IMR-90 (cell line): Measurements from ENCODE around the gene GSN. TPM values are rescaled to one million over a fixed set of nuclear protein-coding genes. Genes with fewer than 3 reads are reported as not detected.
A peak's percentile ranks its signal among the peaks of the same experiment; 100 is the strongest.

ENCODE experiments used
- ATAC-seq: fragments of 200-7000 bp; cut with Tn5 transposase; 2 replicates; pipeline ENCODE4 v1.9.1; 2020; ENCODE audit warnings: low read depth, mild to moderate bottlenecking, moderate library complexity
- BruUV-seq: library from RNA; stranded (reverse); fragments of 400-500 nt; replicated peaks from 2 replicates; lab custom pipeline; 2021; lab: Mats Ljungman, UMichigan
- CTCF ChIA-PET: fragments of 300-600 bp; formaldehyde crosslinking; extraction: SDS; loops from one replicate; lab custom pipeline; 2021; ENCODE audit warnings: antibody characterized with exemption; lab: Yijun Ruan, JAX
- POLR2A ChIA-PET: fragments of 300-600 bp; sonication (Branson Sonifier 250); formaldehyde crosslinking; loops from one replicate; lab custom pipeline; 2022; ENCODE audit warnings: antibody characterized with exemption; ENCODE audit not compliant: unreplicated experiment; lab: Charles Lee
- DNase-seq: peaks from one replicate; pipeline ENCODE4 v3.0.0; 2013
- H2AFZ ChIP-seq: replicated peaks from 2 replicates; pipeline ENCODE3; 2013; ENCODE audit warnings: low read length, mild to moderate bottlenecking; ENCODE audit not compliant: poor library complexity
- H2AK5ac ChIP-seq: 2 replicates; pipeline ENCODE4 v1.6.1; 2013; ENCODE audit warnings: low read depth, low read length, inconsistent platforms
- H2AK9ac ChIP-seq: replicated peaks from 2 replicates; pipeline ENCODE3; 2013; ENCODE audit warnings: mild to moderate bottlenecking, low read depth, low read length, moderate library complexity; ENCODE audit not compliant: poor library complexity
- H2BK120ac ChIP-seq: 2 replicates; pipeline ENCODE4 v1.6.1; 2013; ENCODE audit warnings: low read depth, low read length, inconsistent platforms
- H2BK15ac ChIP-seq: 3 replicates; pipeline ENCODE4 v1.6.1; 2013; ENCODE audit warnings: low read depth, low read length, inconsistent platforms
- H2BK20ac ChIP-seq: 2 replicates; pipeline ENCODE4 v1.6.1; 2013; ENCODE audit warnings: low read depth, mild to moderate bottlenecking, inconsistent platforms, low read length, moderate library complexity
- H2BK5ac ChIP-seq: 2 replicates; pipeline ENCODE4 v1.6.1; 2013; ENCODE audit warnings: mild to moderate bottlenecking, low read depth, low read length, inconsistent platforms; ENCODE audit not compliant: poor library complexity, severe bottlenecking
- H3K14ac ChIP-seq: replicated peaks from 2 replicates; pipeline ENCODE4 v1.6.1; 2013; ENCODE audit warnings: low read depth, low read length, inconsistent platforms
- H3K18ac ChIP-seq: 2 replicates; pipeline ENCODE4 v1.6.1; 2013; ENCODE audit warnings: low read depth, low read length, control low read depth
- H3K23ac ChIP-seq: 2 replicates; pipeline ENCODE4 v1.6.1; 2013; ENCODE audit warnings: low read depth, low read length, inconsistent platforms
- H3K27ac ChIP-seq: 2 replicates; pipeline ENCODE4 v1.5.1; 2013; ENCODE audit warnings: mild to moderate bottlenecking, control low read depth, low read length; ENCODE audit not compliant: insufficient read depth
- H3K27me3 ChIP-seq: 2 replicates; pipeline ENCODE4 v1.6.1; 2013; ENCODE audit warnings: low read length; ENCODE audit not compliant: control insufficient read depth, insufficient read depth
- H3K36me3 ChIP-seq: 2 replicates; pipeline ENCODE4 v1.6.1; 2013; ENCODE audit warnings: low read length, mixed read lengths; ENCODE audit not compliant: control insufficient read depth, insufficient read depth
- H3K4ac ChIP-seq: 2 replicates; pipeline ENCODE4 v1.6.1; 2013; ENCODE audit warnings: low read depth, low read length, inconsistent platforms
- H3K4me1 ChIP-seq: 2 replicates; pipeline ENCODE4 v1.6.1; 2013; ENCODE audit warnings: low read length, mixed read lengths; ENCODE audit not compliant: control insufficient read depth, insufficient read depth
- H3K4me2 ChIP-seq: 2 replicates; pipeline ENCODE4 v1.6.1; 2013; ENCODE audit warnings: low read depth, mild to moderate bottlenecking, control low read depth, low read length, moderate library complexity
- H3K4me3 ChIP-seq: 2 replicates; pipeline ENCODE4 v1.5.1; 2013; ENCODE audit warnings: low read depth, mild to moderate bottlenecking, control low read depth, low read length, moderate library complexity; ENCODE audit not compliant: insufficient read depth
- H3K56ac ChIP-seq: 2 replicates; pipeline ENCODE4 v1.6.1; 2013; ENCODE audit warnings: low read length, inconsistent platforms; ENCODE audit not compliant: insufficient read depth; ENCODE audit errors: extremely low read depth
- H3K79me1 ChIP-seq, 2 experiments: 2 replicates each; pipeline ENCODE4 v1.6.1; 2013; ENCODE audit warnings: low read length in 2 of 2, inconsistent platforms in 1 of 2, low read depth in 1 of 2
- H3K9ac ChIP-seq: 2 replicates; pipeline ENCODE4 v1.6.1; 2013; ENCODE audit warnings: low read depth, low read length, control low read depth
- H3K9me1 ChIP-seq: 2 replicates; pipeline ENCODE4 v1.6.1; 2013; ENCODE audit warnings: low read length, inconsistent platforms; ENCODE audit not compliant: insufficient read depth
- H3K9me3 ChIP-seq: 2 replicates; pipeline ENCODE4 v1.6.1; 2013; ENCODE audit warnings: low read length; ENCODE audit not compliant: control insufficient read depth, insufficient read depth
- H4K20me1 ChIP-seq: 2 replicates; pipeline ENCODE4 v1.6.1; 2013; ENCODE audit warnings: low read length, inconsistent platforms; ENCODE audit not compliant: insufficient read depth
- H4K5ac ChIP-seq: 2 replicates; pipeline ENCODE4 v1.6.1; 2013; ENCODE audit warnings: mild to moderate bottlenecking, low read depth, low read length, control low read depth
- H4K8ac ChIP-seq, 2 experiments: 2 replicates each; pipeline ENCODE4 v1.6.1; 2013; ENCODE audit warnings: low read depth in 2 of 2, low read length in 2 of 2, control low read depth in 1 of 2, inconsistent platforms in 1 of 2
- H4K91ac ChIP-seq: 2 replicates; pipeline ENCODE4 v1.6.1; 2013; ENCODE audit warnings: low read depth, low read length, inconsistent platforms; ENCODE audit not compliant: insufficient read depth
- FOS ChIP-seq: fragments of 150-350 bp; IDR thresholded peaks from 2 replicates; pipeline ENCODE4 v1.6.1; 2016; ENCODE audit warnings: low read depth, low read length
- MXI1 ChIP-seq: IDR thresholded peaks from 2 replicates; pipeline ENCODE4 v1.6.1; 2012; ENCODE audit warnings: low read depth, mild to moderate bottlenecking, low read length, moderate library complexity, borderline replicate concordance
- WGBS, 2 experiments: methylation state at CpG; one replicate each; pipeline versions ENCODE4 v1.1.5 to v1.1.7; 2013; ENCODE audit warnings: missing lambda C conversion rate in 2 of 2; ENCODE audit not compliant: insufficient read length in 1 of 2; ENCODE audit errors: extremely low coverage in 2 of 2; 5-methylcytosine and 5-hydroxymethylcytosine counted together
- dilution Hi-C: fragments of 300-500 bp; cut with HindIII; formaldehyde crosslinking; loops from one replicate; pipeline ENCODE4 v1.14.3; 2018; ENCODE audit warnings: low sequenced_read_pairs; ENCODE audit not compliant: unreplicated experiment
- in situ Hi-C: fragments of 300-500 bp; cut with MboI; formaldehyde crosslinking; loops from 3 replicates; pipeline ENCODE4 v1.14.3; 2019; ENCODE audit warnings: low sequenced_read_pairs, inconsistent platforms, mixed read lengths
- intact Hi-C: fragments of 100-400 bp; cut with micrococcal nuclease; formaldehyde crosslinking; loops from 2 replicates; pipeline ENCODE4 v1.10.0; 2022
- polyA plus RNA-seq, 3 experiments: library from polyadenylated mRNA; depleted of rRNA; stranded (reverse); fragments of >200 nt; gene quantifications; 2 replicates each; pipeline ENCODE4 v1.2.3, GENCODE V29; 2012; ENCODE audit warnings: low replicate concordance in 1 of 3
- total RNA-seq: library from RNA; depleted of rRNA; stranded (reverse); fragments of >200 nt; gene quantifications from 2 replicates; pipeline ENCODE4 v1.2.3, GENCODE V29; 2012

Gene GSN
- total and polyA plus RNA-seq, 2 of the 4 experiments (the other 2 are of a cell fraction) = 495 to 547 TPM

- peaks cover 28% of the 10 kb centered on the region for H3K4me1 ChIP-seq
- dilution Hi-C loops = no loop called here
- peak overlapping the region; percentile 73 for H3K27ac ChIP-seq
- H2BK20ac ChIP-seq = peak overlapping the region; percentile 78
- intact Hi-C loops = loop anchor here (2.0 kb wide), 1 partner anchor 48 kb away; no protein-coding TSS in a partner anchor
- H3K23ac ChIP-seq = peak overlapping the region; percentile 87
- no CpG with 5 or more reads among the region's 2 CpGs for WGBS, 2 experiments
- H3K79me1 ChIP-seq = peaks cover 39 to 56% of the 10 kb centered on the region in 2 experiments
- H2BK15ac ChIP-seq = peak overlapping the region; percentile 27; the same call in 2 of the 3 replicates
- H3K18ac ChIP-seq = peak overlapping the region; percentile 63
- H3K4me3 ChIP-seq = no peak overlapping the region
- H4K20me1 ChIP-seq = peaks cover 9% of the 10 kb centered on the region; the same call in 1 of the 2 replicates
- in situ Hi-C loops = no loop called here
- TF ChIP-seq FOS (no peak), MXI1 (peak; percentile 94)
- H4K91ac ChIP-seq = peak overlapping the region; percentile 51; the same call in 1 of the 2 replicates
- no peak overlapping the region for H2AFZ ChIP-seq
- ATAC-seq (peak; percentile 69), DNase-seq (peak; percentile 92)
- H2BK120ac ChIP-seq = peak overlapping the region; percentile 73
- H3K56ac ChIP-seq = peak overlapping the region; percentile 40; the same call in 1 of the 2 replicates
- H2AK5ac ChIP-seq = peak overlapping the region; percentile 38; the same call in 1 of the 2 replicates
- H2AK9ac ChIP-seq = no peak overlapping the region
- H3K9me3 ChIP-seq = no peaks in the 10 kb centered on the region
- peak overlapping the region; percentile 91 for H2BK5ac ChIP-seq
- POLR2A ChIA-PET = interaction anchor here (1.0 kb wide), 1 partner anchor 11 kb away, joined by 4 read pairs; no protein-coding TSS in a partner anchor
- no peaks in the 10 kb centered on the region for H3K27me3 ChIP-seq
- H3K14ac ChIP-seq = peak overlapping the region; percentile 11; the same call in 1 of the 2 replicates
- H3K9me1 ChIP-seq = peaks cover 24% of the 10 kb centered on the region
- H4K5ac ChIP-seq = peak overlapping the region; percentile 35; the same call in 1 of the 2 replicates
- CTCF ChIA-PET = interaction anchor here (0.9 to 1.3 kb wide), 5 partner anchors 9 to 31 kb away, joined by 3 to 5 read pairs (median 3); no protein-coding TSS in a partner anchor
- no TSS peak for BruUV-seq
- peak overlapping the region in 1 of 2 experiments; percentile 71; a peak in 3 of 4 replicates for H4K8ac ChIP-seq
- no peak overlapping the region for H3K9ac ChIP-seq
- peaks cover 43% of the 10 kb centered on the region for H3K36me3 ChIP-seq
- H3K4ac ChIP-seq = peak overlapping the region; percentile 83
- peak overlapping the region; percentile 76 for H3K4me2 ChIP-seq
Observed at GRCh38 chr9:121350993-121351561, 83.1 kb downstream of the GSN start.
